KOPT-K1 (cell line): ENCODE results near the gene ANKRD26.
"Not testable (repeated sequence)": the region's sequence is repeated elsewhere in the genome, so short reads cannot be mapped to it uniquely, and the experiment has no call there.

ENCODE experiments used
- H3K27ac ChIP-seq: fragments of 200-600 bp; sonication (generic); 2 replicates; pipeline ENCODE4 v1.5.1; 2016; ENCODE audit warnings: antibody characterized with exemption, mild to moderate bottlenecking, low read depth, low read length; ENCODE audit not compliant: poor library complexity, severe bottlenecking
- H3K36me3 ChIP-seq: fragments of 200-600 bp; sonication (generic); 2 replicates; pipeline ENCODE4 v1.5.1; 2017; ENCODE audit warnings: antibody characterized with exemption, mild to moderate bottlenecking, low read length, moderate library complexity; ENCODE audit not compliant: insufficient read depth
- H3K9me3 ChIP-seq: fragments of 200-600 bp; sonication (generic); 2 replicates; pipeline ENCODE4 v1.5.1; 2017; ENCODE audit warnings: antibody characterized with exemption, low read length, mild to moderate bottlenecking; ENCODE audit not compliant: insufficient read depth, poor library complexity, severe bottlenecking

ANKRD26 gene

GRCh38 chr10:27052656-27053055 lies 47.6 kb downstream of the ANKRD26 start:
- H3K36me3 ChIP-seq = peaks cover 13% of the 10 kb centered on the region
- no peak overlapping the region for H3K27ac ChIP-seq
- H3K9me3 ChIP-seq = no peaks in the 10 kb centered on the region

- peaks cover 37% of the 10 kb centered on the region for H3K36me3 ChIP-seq
- not testable (repeated sequence) for H3K27ac ChIP-seq, H3K9me3 ChIP-seq
Measured at GRCh38 chr10:27045247-27045646, 55.0 kb downstream of the ANKRD26 start.

GRCh38 chr10:27041196-27041595 lies 59.1 kb downstream of the ANKRD26 start:
- Histone ChIP-seq H3K36me3 (peaks cover 43% of the 10 kb centered on the region), H3K9me3 (no peaks in the 10 kb centered on the region), H3K27ac (no peak overlapping the region)

GRCh38 chr10:27038168-27038567 lies 62.1 kb downstream of the ANKRD26 start:
- H3K27ac ChIP-seq = no peak overlapping the region
- H3K9me3 ChIP-seq = no peaks in the 10 kb centered on the region
- H3K36me3 ChIP-seq = peaks cover 50% of the 10 kb centered on the region

- Histone ChIP-seq H3K36me3 (peaks cover 35% of the 10 kb centered on the region), H3K27ac (no peak overlapping the region), H3K9me3 (no peaks in the 10 kb centered on the region)
Measured at GRCh38 chr10:27035163-27035562, 65.1 kb downstream of the ANKRD26 start.

- H3K9me3 ChIP-seq = no peaks in the 10 kb centered on the region
- peak overlapping the region; percentile 36 for H3K27ac ChIP-seq
- peaks cover 21% of the 10 kb centered on the region for H3K36me3 ChIP-seq
Measured at GRCh38 chr10:27030060-27030459, 70.2 kb downstream of the ANKRD26 start.

- no peaks in the 10 kb centered on the region for H3K9me3 ChIP-seq
- H3K36me3 ChIP-seq = peaks cover 21% of the 10 kb centered on the region
- H3K27ac ChIP-seq = no peak overlapping the region
Measured at GRCh38 chr10:27022048-27022447, 78.2 kb downstream of the ANKRD26 start.

GRCh38 chr10:27020243-27020642 lies 80.1 kb downstream of the ANKRD26 start:
- peaks cover 17% of the 10 kb centered on the region for H3K36me3 ChIP-seq
- no peak overlapping the region for H3K27ac ChIP-seq
- no peaks in the 10 kb centered on the region for H3K9me3 ChIP-seq

GRCh38 chr10:27019827-27020226 lies 80.5 kb downstream of the ANKRD26 start:
- Histone ChIP-seq H3K27ac (no peak overlapping the region), H3K36me3 (peaks cover 17% of the 10 kb centered on the region), H3K9me3 (no peaks in the 10 kb centered on the region)

- H3K27ac ChIP-seq = no peak overlapping the region
- H3K9me3 ChIP-seq = peaks cover 31% of the 10 kb centered on the region
- H3K36me3 ChIP-seq = peaks cover 24% of the 10 kb centered on the region
Measured at GRCh38 chr10:26997610-26998009, 102.7 kb downstream of the ANKRD26 start.

GRCh38 chr10:26994743-26995142 lies 105.6 kb downstream of the ANKRD26 start:
- H3K27ac ChIP-seq = no peak overlapping the region
- H3K36me3 ChIP-seq = 0 out of 2 replicates have a peak, but pooled peaks cover under 1% of the 10 kb centered on the region
- H3K9me3 ChIP-seq = peaks cover 22% of the 10 kb centered on the region

GRCh38 chr10:26987851-26988250 lies 112.4 kb downstream of the ANKRD26 start:
- no peaks in the 10 kb centered on the region for H3K36me3 ChIP-seq
- no peak overlapping the region for H3K27ac ChIP-seq
- no peaks in the 10 kb centered on the region for H3K9me3 ChIP-seq

- no peaks in the 10 kb centered on the region for H3K36me3 ChIP-seq
- H3K9me3 ChIP-seq = no peaks in the 10 kb centered on the region
- H3K27ac ChIP-seq = no peak overlapping the region
Measured at GRCh38 chr10:26983156-26983555, 117.1 kb downstream of the ANKRD26 start.

GRCh38 chr10:26982058-26982457 lies 118.2 kb downstream of the ANKRD26 start:
- Histone ChIP-seq H3K36me3 (no peaks in the 10 kb centered on the region), H3K9me3 (no peaks in the 10 kb centered on the region), H3K27ac (no peak overlapping the region)

- Histone ChIP-seq H3K9me3 (no peaks in the 10 kb centered on the region), H3K27ac (no peak overlapping the region), H3K36me3 (no peaks in the 10 kb centered on the region)
Measured at GRCh38 chr10:26981232-26981824, 119.0 kb downstream of the ANKRD26 start.

GRCh38 chr10:26978519-26978918 lies 121.8 kb downstream of the ANKRD26 start:
- H3K27ac ChIP-seq = no peak overlapping the region
- H3K9me3 ChIP-seq = no peaks in the 10 kb centered on the region
- no peaks in the 10 kb centered on the region for H3K36me3 ChIP-seq
